Measurements from ENCODE around the gene TACC2.

Gene TACC2

DNA sequence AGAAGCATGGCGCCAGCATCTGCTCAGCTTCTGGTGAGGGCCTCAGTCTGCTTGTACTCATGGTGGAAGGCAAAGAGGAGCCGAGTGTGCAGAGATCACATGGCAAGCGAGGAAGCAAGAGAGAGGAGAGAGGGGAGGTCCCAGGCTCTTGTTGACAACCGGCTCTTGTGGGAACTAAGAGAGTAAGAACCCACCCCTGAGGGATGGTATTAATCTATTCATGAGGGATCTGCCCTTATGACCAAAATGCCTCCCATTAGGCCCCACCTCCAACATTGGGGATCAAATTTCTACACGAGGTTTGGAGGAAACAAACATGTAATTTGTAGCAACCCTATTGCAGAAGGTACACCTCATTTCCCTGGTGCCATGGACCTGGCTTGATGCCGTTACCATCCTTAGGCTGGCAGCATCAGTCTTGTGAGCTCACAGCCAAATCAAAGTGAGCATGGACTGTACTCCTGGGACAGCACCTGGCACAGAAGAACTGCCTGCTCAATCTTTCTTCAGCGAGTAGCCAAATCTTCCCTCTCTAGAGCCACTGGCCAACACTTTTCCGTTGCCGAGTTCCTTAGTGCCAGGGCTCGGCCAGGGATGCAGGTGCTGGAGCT lies 288.7 kb downstream of the TACC2 start:
- DNase-seq (ENCODE audit: low read depth, low spot score), result no peak

DNA sequence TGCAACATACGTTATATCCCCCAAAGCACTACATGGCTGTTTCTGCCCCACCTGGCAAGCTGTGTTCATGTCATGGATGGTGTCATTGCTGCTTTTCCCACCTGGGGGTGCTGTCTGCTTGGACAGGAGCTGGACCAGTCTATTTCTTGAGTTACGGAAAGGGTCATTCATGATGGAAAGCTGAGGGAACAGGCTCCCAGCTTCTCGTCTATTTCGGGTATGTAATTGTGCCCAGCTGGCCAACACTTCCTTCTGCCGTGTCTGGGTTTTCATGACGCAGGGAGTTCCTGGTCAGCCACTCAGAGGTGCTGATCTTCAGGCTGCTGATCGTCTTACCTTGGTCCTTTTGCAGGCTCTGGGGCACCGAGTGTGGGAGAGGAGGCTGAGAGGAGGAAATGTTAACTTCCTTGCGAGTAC lies 290.8 kb downstream of the TACC2 start:
- no peak for DNase-seq (ENCODE audit: low read depth, low spot score)

- DNase-seq (ENCODE audit: low read depth, low spot score), result no peak
Observed at GRCh38 chr10:122280156-122280555, 291.2 kb downstream of the TACC2 start.

- no peak for DNase-seq (ENCODE audit: low read depth, low spot score)
Observed at GRCh38 chr10:122281018-122281626, 292.2 kb downstream of the TACC2 start.

GRCh38 chr10:122281751-122282150 lies 292.8 kb downstream of the TACC2 start:
- DNase-seq (ENCODE audit: low read depth, low spot score), result no peak

- no peak for DNase-seq (ENCODE audit: low read depth, low spot score)
Observed at GRCh38 chr10:122282253-122282671, 293.3 kb downstream of the TACC2 start.

DNA sequence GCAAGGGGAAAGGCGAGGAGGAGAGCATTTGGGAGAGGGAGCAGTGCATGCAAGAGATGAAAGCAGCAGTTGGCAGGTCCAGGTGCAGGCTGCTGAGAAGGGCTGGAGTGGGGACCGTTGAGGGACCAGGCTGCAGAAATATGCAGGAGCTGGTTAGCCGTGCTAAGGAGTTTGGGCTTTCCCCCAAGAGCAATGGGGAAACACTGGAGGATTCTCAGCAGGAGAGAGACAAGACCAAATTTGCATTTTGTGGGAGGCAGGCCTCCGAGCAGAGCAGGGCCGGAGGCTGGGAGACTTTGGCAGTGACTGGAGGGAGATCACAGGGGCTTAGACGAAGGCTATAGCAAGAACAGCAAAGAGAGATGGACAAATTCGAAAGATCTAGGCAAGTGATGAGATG lies 293.9 kb downstream of the TACC2 start:
- no peak for DNase-seq (ENCODE audit: low read depth, low spot score)

GRCh38 chr10:122285506-122286444 lies 296.8 kb downstream of the TACC2 start:
- no peak for DNase-seq (ENCODE audit: low read depth, low spot score)

- DNase-seq (ENCODE audit: low read depth, low spot score), result no peak
Observed at GRCh38 chr10:122286867-122287266, 297.9 kb downstream of the TACC2 start.

DNA sequence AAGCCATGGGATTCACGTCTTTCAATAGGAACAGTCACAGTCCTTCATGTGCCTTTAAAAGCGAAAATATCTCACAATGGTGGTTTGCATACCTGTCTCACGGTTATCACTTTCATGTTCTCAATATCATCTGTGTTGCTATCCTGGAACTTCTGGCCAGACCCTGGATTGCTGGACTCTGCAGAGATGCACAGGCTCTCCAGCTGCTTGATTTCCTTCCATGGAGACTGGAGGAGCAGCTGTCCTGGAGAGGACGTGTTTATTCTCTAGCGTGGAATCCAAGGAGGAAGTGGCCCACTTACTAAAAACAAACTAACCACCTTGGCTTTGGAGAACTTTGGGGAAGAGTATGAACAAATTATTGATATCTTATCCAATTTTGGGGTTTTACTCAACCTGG lies 298.6 kb downstream of the TACC2 start:
- DNase-seq (ENCODE audit: low read depth, low spot score), result no peak

- DNase-seq (ENCODE audit: low read depth, low spot score), result no peak
Observed at GRCh38 chr10:122288262-122288661, 299.3 kb downstream of the TACC2 start.

GRCh38 chr10:122288917-122289316 lies 300.0 kb downstream of the TACC2 start:
- no peak for DNase-seq (ENCODE audit: low read depth, low spot score)

GRCh38 chr10:122290334-122290733 lies 301.4 kb downstream of the TACC2 start:
- no peak for DNase-seq (ENCODE audit: low read depth, low spot score)

DNA sequence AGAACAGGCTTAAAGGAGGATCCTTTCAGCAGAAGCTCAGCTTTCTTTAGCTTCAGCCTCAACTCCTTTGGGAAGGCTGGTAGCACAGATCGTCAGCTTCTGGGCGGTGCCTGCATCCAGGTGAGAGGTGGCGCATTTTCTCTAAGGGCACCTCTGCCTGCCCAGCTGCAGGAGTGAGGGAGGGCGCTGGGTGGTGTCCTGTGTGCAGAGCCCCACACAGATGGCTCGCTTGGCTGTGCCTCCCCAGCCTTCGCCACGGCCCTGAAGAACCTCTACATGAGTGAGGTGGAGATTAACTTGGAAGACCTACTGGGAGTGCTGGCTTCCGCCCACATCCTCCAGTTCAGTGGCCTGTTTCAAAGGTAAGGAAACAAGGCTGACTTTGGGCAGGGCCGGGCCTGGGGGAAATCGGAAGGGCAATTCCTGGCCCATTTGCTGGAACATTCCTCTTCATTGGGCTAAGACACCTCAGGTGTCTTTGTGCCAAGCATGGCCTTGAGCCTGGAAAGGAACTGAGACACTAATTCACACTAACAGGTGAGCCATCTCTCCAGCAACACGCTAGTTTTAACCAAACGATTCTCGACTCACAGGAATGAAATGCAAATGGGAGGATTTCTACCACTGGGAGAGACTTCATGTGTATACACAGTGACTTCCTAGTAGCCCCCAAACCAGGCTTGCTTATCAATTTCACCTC lies 302.0 kb downstream of the TACC2 start:
- DNase-seq (ENCODE audit: low read depth, low spot score), result no peak

GRCh38 chr10:122291739-122292138 lies 302.8 kb downstream of the TACC2 start:
- DNase-seq (ENCODE audit: low read depth, low spot score), result no peak

GRCh38 chr10:122292376-122292775 lies 303.4 kb downstream of the TACC2 start:
- DNase-seq (ENCODE audit: low read depth, low spot score), result no peak

DNA sequence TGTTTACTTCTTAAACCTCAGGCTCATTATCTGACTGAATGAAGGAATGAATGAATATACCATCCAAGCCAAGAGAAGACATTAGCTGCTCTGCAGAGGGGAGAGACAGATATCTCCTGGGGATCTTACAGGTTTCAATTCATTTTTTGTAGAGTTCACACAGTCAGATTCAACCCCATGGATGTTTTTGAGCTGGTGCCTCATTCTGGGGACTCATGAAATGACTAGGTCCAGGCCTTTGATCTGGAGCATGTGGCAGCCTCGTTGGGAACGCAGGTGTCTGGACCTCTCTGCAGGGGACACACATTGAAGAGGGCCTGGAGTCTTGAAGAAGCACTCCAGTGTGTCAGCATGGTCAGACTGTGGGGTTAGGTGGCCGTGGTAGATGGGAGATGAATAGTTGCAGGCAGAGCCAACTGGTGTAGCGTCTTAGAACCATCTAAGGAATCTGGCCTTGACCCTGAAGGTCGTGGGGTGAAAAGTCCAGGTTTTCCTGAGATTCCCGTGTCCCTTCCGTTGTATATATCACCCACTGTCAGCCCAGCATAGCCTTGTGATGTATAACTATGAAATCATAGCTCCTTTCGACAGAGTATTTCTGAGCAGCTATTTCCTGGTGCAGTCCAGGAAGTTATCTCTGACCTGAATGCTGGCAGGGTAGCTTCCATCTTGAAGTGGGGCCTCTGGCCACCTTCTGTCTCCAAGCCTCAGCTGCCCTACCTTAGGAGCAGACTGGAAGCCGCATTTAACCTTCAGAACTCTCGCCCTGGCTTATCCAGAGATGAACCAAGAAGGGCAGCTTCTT lies 304.4 kb downstream of the TACC2 start:
- DNase-seq (ENCODE audit: low read depth, low spot score), result no peak

DNA sequence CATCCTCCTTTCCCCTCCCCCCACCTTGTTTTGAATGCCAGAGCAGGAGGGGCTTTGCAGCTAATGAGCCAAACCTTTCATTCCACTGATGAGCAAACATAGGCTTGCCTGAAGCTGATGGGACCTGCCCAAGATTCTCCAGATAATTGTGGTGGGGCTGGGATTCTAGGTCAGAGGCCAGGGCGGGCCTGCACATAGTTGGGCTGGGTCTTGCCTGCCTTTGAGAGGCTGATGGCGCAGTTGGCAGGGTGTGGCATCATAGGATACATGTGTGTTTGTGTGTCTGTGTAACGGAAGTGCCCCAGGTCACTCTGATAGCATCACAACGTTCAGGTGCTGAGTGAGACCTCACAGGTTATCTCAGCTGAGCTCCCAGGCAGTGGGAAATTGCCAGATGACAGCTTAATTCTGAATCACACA lies 305.0 kb downstream of the TACC2 start:
- DNase-seq (ENCODE audit: low read depth, low spot score), result no peak

GRCh38 chr10:122294511-122295450 lies 305.8 kb downstream of the TACC2 start:
- DNase-seq (ENCODE audit: low read depth, low spot score), result no peak

DNA sequence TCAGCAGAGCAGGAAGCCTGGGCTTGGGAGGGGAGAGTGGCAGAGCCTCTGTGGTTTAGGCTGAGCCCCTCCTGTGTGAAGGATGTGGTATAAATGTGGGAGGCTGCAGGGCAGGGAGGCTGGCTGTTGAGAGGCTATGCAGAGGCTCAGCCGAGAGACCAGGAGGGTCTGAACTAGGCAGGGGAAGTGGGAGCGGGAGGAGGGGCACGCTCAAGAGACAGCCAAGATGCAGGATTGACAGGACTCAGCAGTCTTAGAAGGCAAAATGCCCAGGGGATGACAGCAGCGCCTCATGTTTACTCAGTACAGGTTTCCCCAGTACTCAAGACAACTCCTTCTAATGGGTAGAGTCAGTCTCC lies 306.5 kb downstream of the TACC2 start:
- DNase-seq (ENCODE audit: low read depth, low spot score), result no peak

Measured in iPS DF 19.7 (cell line).